ENCODE results near the gene TMEM138. TPM values are rescaled to one million over a fixed set of nuclear protein-coding genes. Genes with fewer than 3 reads are reported as not detected.

The TMEM138 gene
- total RNA-seq, 1 experiment from 2014 or later, result 43.6 TPM

GRCh38 chr11:61354208-61354607 is 8.0 kb upstream of the TMEM138 start:
- no peak overlapping the region for H3K9ac ChIP-seq (ENCODE audit: extremely low read depth, insufficient read length, low read length)
- H3K4me1 Mint-ChIP-seq, result no peaks in the 10 kb centered on the region
- H4K91ac ChIP-seq (ENCODE audit: insufficient read length, low read depth, low read length), result no peak overlapping the region
- H3K4ac ChIP-seq (ENCODE audit: low read depth, low read length), result no peak overlapping the region
- peaks cover 5 to 33% (median 22%) of the 10 kb centered on the region in 3 experiments; a peak in 6 of 7 replicates for H3K36me3 Mint-ChIP-seq (ENCODE audit: insufficient read depth in 1 of 3, low read depth in 3 of 3)
- no peaks in the 10 kb centered on the region for H3K27me3 Mint-ChIP-seq (ENCODE audit: low read depth)
- no peak overlapping the region for H3K27ac ChIP-seq (ENCODE audit: insufficient read length, low read depth, low read length)
- no peaks in the 10 kb centered on the region for H4K20me1 ChIP-seq (ENCODE audit: control insufficient read depth, insufficient read depth, insufficient read length)
- H3K4me1 ChIP-seq (ENCODE audit: insufficient read depth, low read length), result no peaks in the 10 kb centered on the region
- no peak overlapping the region for H2BK20ac ChIP-seq (ENCODE audit: low read depth, low read length, poor library complexity, severe bottlenecking)
- no peak overlapping the region for H3K4me3 Mint-ChIP-seq
- H3K79me2 ChIP-seq (ENCODE audit: insufficient read depth, low read length), result no peaks in the 10 kb centered on the region
- no peak overlapping the region; a peak in 1 of 7 replicates for H3K27ac Mint-ChIP-seq
- no peak overlapping the region for H2AK5ac ChIP-seq (ENCODE audit: insufficient read length, low read length)
- no peak for DNase-seq
- no peak overlapping the region for H4K5ac ChIP-seq (ENCODE audit: insufficient read length, low read depth, low read length)
- H2BK15ac ChIP-seq (ENCODE audit: low read depth, low read length), result no peak overlapping the region
- H3K27me3 ChIP-seq (ENCODE audit: insufficient read depth, low read length), result no peaks in the 10 kb centered on the region
- no peak overlapping the region for H2BK120ac ChIP-seq (ENCODE audit: low read depth, low read length, poor library complexity, severe bottlenecking)
- H3K9me3 Mint-ChIP-seq, result no peaks in the 10 kb centered on the region
- H3K23ac ChIP-seq (ENCODE audit: insufficient read length, low read depth, low read length), result no peak overlapping the region
- no peak overlapping the region for H2AFZ ChIP-seq (ENCODE audit: low read length)
- H3K14ac ChIP-seq (ENCODE audit: insufficient read depth, low read length), result no peak overlapping the region
- H3K9me3 ChIP-seq (ENCODE audit: control insufficient read depth, low read depth, low read length), result no peaks in the 10 kb centered on the region
- no peak overlapping the region for H2BK12ac ChIP-seq (ENCODE audit: insufficient read length, low read depth, low read length)
- no peak overlapping the region for H4K8ac ChIP-seq (replicated peaks; ENCODE audit: insufficient read length, low read depth, low read length)
- H3K4me2 ChIP-seq (ENCODE audit: insufficient read depth, insufficient read length, low read length), result no peak overlapping the region
- no peak for TF ChIP-seq CTCF (conservative IDR thresholded peaks at IDR 0.05)
- no CpG with 5 or more reads among the region's 2 CpGs for WGBS (ENCODE audit: extremely low coverage, insufficient read length, low lambda C conversion rate)
- H3K56ac ChIP-seq (ENCODE audit: insufficient read length, low read depth, low read length), result no peak overlapping the region
- H3T11ph ChIP-seq (ENCODE audit: low read length), result no peak overlapping the region
- no peaks in the 10 kb centered on the region for H3K23me2 ChIP-seq (ENCODE audit: insufficient read length, low read depth, low read length, poor library complexity, severe bottlenecking)
- H3K79me1 ChIP-seq (ENCODE audit: insufficient read depth, low read depth, low read length, poor library complexity, severe bottlenecking), result no peaks in the 10 kb centered on the region
- no peak overlapping the region for H2BK5ac ChIP-seq (ENCODE audit: insufficient read length, low read length)
- no peak overlapping the region for H3K18ac ChIP-seq (ENCODE audit: insufficient read length, low read depth, low read length)
